GM19099 (cell line): ENCODE measurements around the gene MARCHF3.

ENCODE experiments used
- POLR2A ChIP-seq: IDR thresholded peaks from 3 replicates; pipeline ENCODE4 v1.6.1; 2011; ENCODE audit warnings: low read depth; ENCODE audit not compliant: insufficient read length; ENCODE audit errors: extremely low read depth

The MARCHF3 gene, protein sequence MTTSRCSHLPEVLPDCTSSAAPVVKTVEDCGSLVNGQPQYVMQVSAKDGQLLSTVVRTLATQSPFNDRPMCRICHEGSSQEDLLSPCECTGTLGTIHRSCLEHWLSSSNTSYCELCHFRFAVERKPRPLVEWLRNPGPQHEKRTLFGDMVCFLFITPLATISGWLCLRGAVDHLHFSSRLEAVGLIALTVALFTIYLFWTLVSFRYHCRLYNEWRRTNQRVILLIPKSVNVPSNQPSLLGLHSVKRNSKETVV

DNA sequence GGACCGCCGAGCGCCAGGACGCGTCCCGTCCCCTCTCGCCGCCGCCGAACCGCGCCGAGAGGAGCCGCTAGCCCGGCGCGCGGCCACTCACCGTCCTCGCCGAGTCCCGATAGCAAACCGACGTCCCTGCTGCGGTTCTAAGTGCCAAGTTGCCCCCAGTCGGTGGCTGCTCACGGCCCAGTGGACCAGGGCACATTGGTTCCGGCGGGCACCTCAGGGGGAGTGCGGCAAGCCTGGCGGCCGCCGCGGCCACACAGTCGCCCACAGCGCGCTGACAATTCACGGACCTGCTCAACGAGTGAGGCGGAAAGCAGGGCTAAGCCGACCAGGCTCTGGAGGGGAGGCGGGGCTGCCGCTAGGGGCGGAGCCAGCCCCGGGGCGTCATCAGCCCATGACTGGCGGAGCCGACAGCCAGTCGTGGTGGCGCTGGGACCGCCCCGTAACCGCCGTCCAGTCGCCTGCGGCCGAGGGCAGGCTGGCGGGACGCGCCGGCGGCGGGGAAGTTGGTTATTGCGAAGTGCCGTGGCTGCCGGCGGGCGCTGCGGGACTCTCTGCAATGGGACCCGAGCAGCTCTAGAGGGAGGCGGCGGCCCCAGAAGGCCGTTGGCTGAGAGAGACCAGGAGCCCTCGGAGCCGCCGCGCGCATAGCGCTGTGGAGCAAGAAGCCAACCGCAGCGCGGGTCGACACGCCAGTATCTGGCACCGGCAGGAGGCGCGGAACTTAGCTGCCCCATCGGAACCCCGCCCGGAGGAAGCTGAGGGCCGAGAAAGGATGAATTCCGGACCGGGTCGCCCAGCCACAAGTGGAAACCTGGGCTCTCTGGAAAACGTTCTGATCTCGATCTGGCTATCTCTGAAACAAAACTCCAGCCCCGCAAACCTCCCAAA is at the start of gene MARCHF3:
TSS of gene MARCHF3 (minus strand) at position 300 of the 888 bp plus-strand sequence. CDS start 112,387 bp downstream, outside the sequence.
- peak; percentile 92 for TF ChIP-seq POLR2A

GRCh38 chr5:127079994-127080491 is 49.7 kb upstream of the MARCHF3 start:
- no peak for TF ChIP-seq POLR2A

- TF ChIP-seq POLR2A = no peak
Observed at GRCh38 chr5:127077366-127077765, 47.0 kb upstream of the MARCHF3 start.

- no peak for TF ChIP-seq POLR2A
Observed at GRCh38 chr5:127076315-127077129, 46.2 kb upstream of the MARCHF3 start.

DNA sequence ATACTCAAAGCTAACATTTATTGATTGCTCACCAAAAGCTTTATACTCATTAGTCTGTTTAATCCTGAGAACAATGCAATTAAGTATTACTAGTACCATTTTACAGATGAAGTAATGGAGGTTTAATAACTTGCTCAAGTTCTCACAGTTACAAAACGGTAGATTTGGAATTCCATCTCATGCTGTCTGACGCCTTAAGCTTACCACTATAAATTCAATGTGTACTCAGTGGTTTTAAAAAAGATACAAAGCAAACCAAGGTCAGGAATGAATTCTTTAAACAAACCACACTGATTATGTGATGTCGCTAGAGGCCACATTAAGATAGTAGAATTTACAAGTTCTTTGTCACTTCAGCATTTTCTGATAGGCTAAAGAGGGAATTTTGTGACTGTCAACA is 44.1 kb upstream of the MARCHF3 start:
- no peak for TF ChIP-seq POLR2A

GRCh38 chr5:127072861-127073846 is 42.8 kb upstream of the MARCHF3 start, which contains the start of gene C5orf63:
C5orf63 (minus strand) TSS chr5:127073502; CDS start chr5:127058995, 14,507 bp downstream.
- TF ChIP-seq POLR2A = peak; percentile 77

DNA sequence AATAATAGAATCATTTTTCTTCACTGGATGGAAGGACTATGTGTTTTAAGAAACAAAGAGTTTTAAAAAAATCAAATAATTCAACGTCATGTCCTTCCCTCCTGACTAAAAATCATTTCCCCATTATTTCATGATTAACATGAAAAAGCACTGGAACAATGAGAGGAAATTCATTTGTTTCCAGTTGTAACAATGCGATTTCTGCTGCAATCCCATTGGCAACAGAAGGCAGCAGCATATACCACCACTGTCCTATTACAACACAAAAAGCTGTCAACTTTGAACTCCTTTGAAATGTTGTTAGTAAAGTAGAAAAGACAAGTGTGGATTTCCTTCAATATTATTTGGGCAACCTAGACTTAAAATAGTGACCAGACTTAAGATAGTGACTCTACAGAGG is 39.9 kb upstream of the MARCHF3 start:
- no peak for TF ChIP-seq POLR2A

DNA sequence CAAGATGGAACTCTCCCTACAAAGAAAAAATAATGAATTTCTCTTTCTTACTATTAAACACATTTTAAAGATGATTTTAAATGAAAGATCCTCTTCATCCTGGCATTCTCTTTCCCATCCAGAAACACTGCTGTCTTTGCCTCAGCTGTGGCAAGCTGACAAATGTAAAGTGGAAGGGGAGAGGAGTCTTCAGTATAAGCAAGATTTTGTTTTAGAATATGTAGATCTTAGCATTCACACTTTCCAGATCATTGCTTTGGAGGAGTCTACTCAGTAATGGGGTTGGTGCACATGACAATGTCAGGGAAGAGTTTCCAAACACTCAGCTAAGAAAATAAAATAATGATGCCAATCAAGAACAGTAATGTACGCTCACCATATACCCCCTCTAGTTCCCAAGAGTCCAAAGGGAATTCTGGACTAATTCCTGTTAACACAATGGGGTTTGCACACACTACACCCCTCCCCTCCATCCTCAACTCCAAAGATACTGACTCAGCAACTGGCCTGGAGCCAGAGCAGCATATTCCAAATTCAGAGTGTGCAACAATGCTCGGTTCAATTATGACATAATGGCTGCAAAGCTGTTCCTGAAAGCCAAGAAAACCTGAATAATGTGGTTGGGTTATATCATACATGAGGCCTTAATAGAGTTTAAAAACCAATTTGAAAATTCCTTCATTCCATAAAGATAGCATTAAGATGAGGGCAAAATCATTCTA is 38.3 kb upstream of the MARCHF3 start:
- TF ChIP-seq POLR2A = no peak

DNA sequence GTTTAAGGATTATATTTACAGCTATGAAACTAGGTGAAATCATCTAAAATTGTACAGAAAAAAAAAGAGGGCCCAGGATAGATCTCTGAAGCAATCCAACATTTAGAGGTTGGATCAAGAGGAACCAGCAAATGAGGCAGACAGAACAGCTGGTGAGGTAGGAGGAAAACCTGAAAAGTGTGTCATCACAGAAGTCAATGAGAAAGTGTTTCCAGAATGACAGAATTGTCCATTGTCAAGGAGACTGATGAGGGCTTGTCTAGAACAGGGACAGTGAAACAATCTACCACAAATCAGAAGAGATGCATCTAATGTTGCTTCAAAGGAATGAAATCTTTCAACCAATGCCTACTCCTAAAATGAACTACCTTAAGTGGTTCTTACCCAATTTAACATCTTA is 36.4 kb upstream of the MARCHF3 start:
- no peak for TF ChIP-seq POLR2A

DNA sequence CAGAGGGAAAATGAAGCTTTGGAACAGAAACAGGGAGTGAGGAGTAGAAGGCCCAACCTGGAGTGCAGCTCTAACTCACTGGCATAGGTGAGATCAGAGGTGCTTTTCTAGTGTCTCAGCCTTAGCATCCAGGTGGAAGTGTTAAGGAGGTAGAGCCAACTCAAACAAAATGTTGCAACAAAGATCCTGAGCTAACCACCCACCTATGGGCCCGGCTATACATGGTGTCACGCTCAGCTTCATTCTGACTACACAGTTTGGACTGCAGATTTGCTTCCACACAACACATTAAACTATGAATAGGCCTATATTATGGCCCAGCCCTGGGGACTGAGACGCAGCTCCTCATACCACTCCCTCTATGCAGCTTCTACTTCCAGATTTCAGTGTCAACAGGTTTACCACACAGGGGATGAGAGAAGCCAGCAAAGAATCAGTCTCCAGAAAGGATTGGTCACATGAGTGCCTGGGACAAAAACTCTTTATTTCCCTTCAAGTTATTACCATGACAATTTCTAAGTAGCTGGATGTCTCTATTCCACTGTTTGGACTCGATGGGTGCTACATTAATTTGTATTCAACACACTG is 34.0 kb upstream of the MARCHF3 start:
- TF ChIP-seq POLR2A = no peak

DNA sequence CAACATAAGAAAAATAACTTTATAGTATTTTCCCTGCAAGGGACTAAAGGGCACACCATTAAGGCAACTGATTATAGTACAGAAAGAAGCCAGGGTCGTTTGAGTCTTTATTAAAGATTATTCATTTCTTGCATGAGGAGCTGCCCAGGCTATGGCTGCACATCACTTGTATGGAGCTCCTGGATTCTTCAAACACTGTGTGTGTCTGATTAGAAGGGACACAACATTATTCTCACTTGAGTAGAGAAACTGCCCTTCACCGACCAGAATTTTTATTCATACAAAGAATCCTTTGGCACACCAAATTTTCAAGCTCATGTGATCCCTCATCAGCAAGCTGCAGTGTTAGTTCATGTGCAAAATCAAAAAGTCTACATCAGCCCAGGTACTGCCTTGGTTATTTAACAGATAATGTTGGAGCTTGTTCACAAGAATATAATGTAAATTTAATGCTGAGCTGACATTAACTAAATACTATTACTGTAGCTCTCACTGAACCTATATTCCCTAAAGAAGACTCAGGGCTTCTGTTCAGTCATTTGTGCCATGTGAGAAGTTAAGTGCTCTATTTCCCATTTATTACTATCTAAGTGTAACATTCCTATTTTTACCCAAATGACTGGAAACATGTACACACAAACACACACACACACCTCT is 33.0 kb upstream of the MARCHF3 start:
- no peak for TF ChIP-seq POLR2A

DNA sequence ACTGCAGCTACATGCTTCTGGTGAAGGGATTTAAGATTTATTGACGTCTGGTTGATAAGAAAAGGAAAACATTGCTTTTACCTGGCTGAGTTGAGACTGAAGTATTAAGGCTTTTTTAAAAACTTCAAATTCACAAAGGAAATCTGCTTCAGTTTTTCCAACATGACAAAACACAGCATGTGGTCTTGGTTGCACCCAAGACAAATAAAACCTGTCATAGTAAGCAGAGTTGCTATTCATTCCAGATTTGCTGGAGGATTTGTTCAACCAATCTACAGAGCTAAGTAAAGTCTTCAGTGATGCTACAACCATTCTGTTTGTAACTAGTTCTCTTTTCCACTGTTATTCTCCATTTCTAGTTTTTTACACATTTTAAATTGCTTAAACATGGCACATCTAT is 31.6 kb upstream of the MARCHF3 start:
- TF ChIP-seq POLR2A = no peak
